Heart right ventricle (tissue), 16 donors: ENCODE data around the gene SIGLECL1. TPM values are rescaled to one million over a fixed set of nuclear protein-coding genes. Genes with fewer than 3 reads are reported as not detected.

Source experiments
- ATAC-seq, 8 donors: fragments of 200-7000 bp; cut with Tn5 transposase; one replicate each; pipeline ENCODE4 v1.9.1; 2020; ENCODE audit warnings: mild to moderate bottlenecking in 8 of 8, moderate library complexity in 8 of 8, moderate number of reproducible peaks in 1 of 8
- DNase-seq, 2 donors: peaks; one replicate each; pipeline ENCODE4 v3.0.0-alpha.2; 2020
- H3K27ac ChIP-seq, 10 donors: fragments of 200-600 bp; sonication (generic) in 2 of 10; one replicate each; pipeline versions ENCODE4 v1.5.0 to v1.8.0; 2020 to 2022; ENCODE audit warnings: mild to moderate bottlenecking in 3 of 10
- H3K27me3 ChIP-seq, 7 donors: fragments of 200-600 bp; one replicate each; pipeline ENCODE4 v1.8.0; 2021 to 2022; ENCODE audit warnings: mild to moderate bottlenecking in 2 of 7
- H3K36me3 ChIP-seq, 9 donors: fragments of 200-600 bp; sonication (generic) in 1 of 9; one replicate each; pipeline versions ENCODE4 v1.5.0 to v1.8.0; 2020 to 2022; ENCODE audit warnings: mild to moderate bottlenecking in 2 of 9
- H3K4me1 ChIP-seq, 9 donors: fragments of 200-600 bp; sonication (generic) in 1 of 9; one replicate each; pipeline versions ENCODE4 v1.5.0 to v1.8.0; 2020 to 2022; ENCODE audit warnings: mild to moderate bottlenecking in 4 of 9
- H3K4me3 ChIP-seq, 10 donors: fragments of 200-600 bp; sonication (generic) in 2 of 10; one replicate each; pipeline versions ENCODE4 v1.5.0 to v1.8.0; 2020 to 2022; ENCODE audit warnings: mild to moderate bottlenecking in 7 of 10, moderate library complexity in 2 of 10
- H3K9me3 ChIP-seq, 11 donors: fragments of 200-600 bp in 10 of 11; sonication (generic) in 2 of 11; one replicate each; pipeline versions ENCODE4 v1.5.0 to v1.8.0; 2013 to 2022; ENCODE audit warnings: mild to moderate bottlenecking in 2 of 11, control low read depth in 1 of 11, moderate library complexity in 1 of 11
- WGBS, 2 donors: extraction: QIAGEN DNeasy Blood & Tissue Kit; methylation state at CpG; one replicate each; pipeline ENCODE4 v1.1.7; 2013; ENCODE audit warnings: inconsistent platforms in 1 of 2; 5-methylcytosine and 5-hydroxymethylcytosine counted together
- intact Hi-C, 10 donors: fragments of 100-400 bp; cut with DNase I; formaldehyde crosslinking; loops; one replicate each; pipeline versions ENCODE4 v1.11.1 to v1.14.2; 2022
- polyA plus RNA-seq, 2 donors: library from polyadenylated mRNA; stranded (reverse); fragments of 200-250 nt; gene quantifications; one replicate each; pipeline ENCODE4 v1.2.3, GENCODE V29; 2013
- total RNA-seq, 10 donors: library from RNA; stranded (reverse); fragmentation: NEBNext Ultra II Directional in 3 of 10; extraction: Animal tissue kit (Norgen Biotek cat#: 25700) in 3 of 10; gene quantifications; one replicate each; pipeline versions ENCODE4 v1.2.1 to v1.2.4, GENCODE V29; 2021 to 2023
- TF ChIP-seq, protein P1 (sequence below), 9 donors: fragments of 200-600 bp; sonication (generic) in 2 of 9; IDR thresholded peaks; one replicate each; pipeline versions ENCODE4 v1.5.0 to v1.8.0; 2021 to 2022; ENCODE audit warnings: antibody characterized with exemption in 9 of 9, mild to moderate bottlenecking in 5 of 9, moderate library complexity in 1 of 9
- donor health status: Arrhythmogenic right ventricular cardiomyopathy.
- donor health status: ischemic (EF 13 %, LVEDD 7.1; RV severe dilation, severe dysfunction).
- donor health status: healthy with polysubstance abuse.
- donor health status: DM: no; HTN: yes; CAD: no.
- donor health status: DM: no; HTN: no; CAD: no.
- donor health status: ischemic (EF 25% LVEDD 6.9; RV normal size, moderate dysfunction).
- donor health status: ischemic (EF 25% LVEDD 5.7; RV mildly dilated, moderate dysfunction).
- donor health status: healthy.
- donor health status: DM: yes; HTN: yes; CAD: no.
- donor health status: Ischemic cardiomyopathy.
- donor health status: ischemic (EF 35%, LVEDD 5.7; RV mildly dilated, moderate dysfunction).
- donor health status: nonischemic (EF 11% LVEDD 7.7; RV severe dilation, severe dysfunction).
- donor health status: DM: yes; HTN: yes; CAD: no.
- donor health status: PGD.
- donor health status: ischemic (EF 29% LVEDD 5.4; RV normal size, mild dysfunction).
- donor health status: nonischemic (EF 23%, LVEDD 6.1; RV moderate dilation, normal function).

Gene SIGLECL1
- total and polyA plus RNA-seq, 12 donors = not detected

DNA sequence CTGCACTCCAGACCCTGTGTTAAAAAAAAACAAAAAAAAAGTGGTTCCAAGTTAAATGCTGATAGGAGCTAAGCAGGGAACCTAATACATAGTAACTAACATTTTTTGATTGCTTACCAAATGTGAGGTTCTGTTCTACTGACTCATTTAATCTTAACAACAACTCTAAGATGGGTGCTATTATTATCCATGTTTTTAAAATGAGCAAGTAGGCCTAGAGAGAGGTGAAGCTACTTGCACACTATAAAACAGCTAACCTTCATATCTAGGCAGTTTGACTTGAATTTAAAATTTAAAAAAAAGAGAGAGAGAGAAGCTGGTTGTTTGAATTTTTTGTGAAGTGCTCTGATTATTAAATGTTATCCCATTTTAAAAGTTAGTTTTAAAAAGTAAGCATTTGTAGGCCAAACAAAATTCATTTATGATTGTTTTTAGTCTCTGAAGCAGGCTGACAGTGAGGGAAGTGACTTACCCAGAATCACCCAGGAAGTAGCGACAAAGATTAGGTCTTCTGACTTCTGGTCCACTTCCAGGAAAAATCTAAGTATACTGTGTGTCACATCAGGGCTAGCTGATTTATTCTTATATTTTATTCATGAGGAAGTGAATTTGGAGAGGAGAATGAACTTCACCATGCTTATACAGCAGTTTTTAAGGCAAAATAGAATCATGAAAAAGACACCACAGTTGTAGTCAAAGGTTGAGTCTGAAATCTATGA is 2.4 kb downstream of the SIGLECL1 start:
- Histone ChIP-seq H3K9me3 (no peaks in the 10 kb centered on the region), H3K27me3 (peaks cover 0 to 28% (median 16%) of the 10 kb centered on the region in 7 donors), H3K4me1 (peaks cover 0 to 20% (median 0%) of the 10 kb centered on the region in 9 donors), H3K4me3 (no peak overlapping the region), H3K27ac (peak overlapping the region in 1 of 10 donors; percentile 80), H3K36me3 (no peaks in the 10 kb centered on the region)
- intact Hi-C loops = loop anchor here in 1 of 10 donors (10.0 kb wide), 1 partner anchor 98 kb away; no protein-coding TSS in a partner anchor
- TF ChIP-seq, protein P1, sequence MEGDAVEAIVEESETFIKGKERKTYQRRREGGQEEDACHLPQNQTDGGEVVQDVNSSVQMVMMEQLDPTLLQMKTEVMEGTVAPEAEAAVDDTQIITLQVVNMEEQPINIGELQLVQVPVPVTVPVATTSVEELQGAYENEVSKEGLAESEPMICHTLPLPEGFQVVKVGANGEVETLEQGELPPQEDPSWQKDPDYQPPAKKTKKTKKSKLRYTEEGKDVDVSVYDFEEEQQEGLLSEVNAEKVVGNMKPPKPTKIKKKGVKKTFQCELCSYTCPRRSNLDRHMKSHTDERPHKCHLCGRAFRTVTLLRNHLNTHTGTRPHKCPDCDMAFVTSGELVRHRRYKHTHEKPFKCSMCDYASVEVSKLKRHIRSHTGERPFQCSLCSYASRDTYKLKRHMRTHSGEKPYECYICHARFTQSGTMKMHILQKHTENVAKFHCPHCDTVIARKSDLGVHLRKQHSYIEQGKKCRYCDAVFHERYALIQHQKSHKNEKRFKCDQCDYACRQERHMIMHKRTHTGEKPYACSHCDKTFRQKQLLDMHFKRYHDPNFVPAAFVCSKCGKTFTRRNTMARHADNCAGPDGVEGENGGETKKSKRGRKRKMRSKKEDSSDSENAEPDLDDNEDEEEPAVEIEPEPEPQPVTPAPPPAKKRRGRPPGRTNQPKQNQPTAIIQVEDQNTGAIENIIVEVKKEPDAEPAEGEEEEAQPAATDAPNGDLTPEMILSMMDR (IDR thresholded peaks at IDR 0.05) = no peak
- ATAC-seq (no peak), DNase-seq (no peak)
- 71 to 76% methylated on average over 1 of the region's 1 CpG for WGBS, 2 donors

DNA sequence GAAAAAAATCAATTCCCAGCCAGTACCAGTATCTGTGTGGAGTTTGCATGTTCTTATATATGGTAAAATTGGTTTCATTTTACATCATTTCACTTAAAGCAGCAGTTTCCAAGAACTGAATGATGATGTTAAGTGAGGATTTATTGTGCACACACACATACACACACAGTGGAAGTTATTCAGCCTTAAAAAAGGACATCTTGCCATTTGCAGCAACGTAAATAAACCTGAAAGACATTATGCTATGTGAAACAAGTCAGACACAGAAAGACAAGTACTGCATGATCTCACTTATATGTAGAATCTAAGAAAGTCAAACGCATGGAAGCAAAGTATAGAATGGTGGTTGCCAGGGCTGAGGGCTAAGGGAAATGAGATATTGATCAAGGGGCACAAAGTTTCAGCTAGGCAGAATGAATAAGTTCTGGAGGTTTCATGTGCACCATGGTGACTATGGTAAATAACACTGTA is 5.3 kb downstream of the SIGLECL1 start:
- no peaks in the 10 kb centered on the region for H3K9me3 ChIP-seq
- peaks cover 0 to 49% (median 11%) of the 10 kb centered on the region in 7 donors for H3K27me3 ChIP-seq
- DNase-seq (no peak), ATAC-seq (no peak)
- H3K4me1 ChIP-seq = peaks cover 0 to 11% (median 0%) of the 10 kb centered on the region in 9 donors
- no peaks in the 10 kb centered on the region for H3K36me3 ChIP-seq
- TF ChIP-seq, protein P1 (IDR thresholded peaks at IDR 0.05) = no peak
- no peak overlapping the region for H3K27ac ChIP-seq
- 57 to 61% methylated on average over 2 of the region's 2 CpGs for WGBS, 2 donors
- intact Hi-C loops = loop anchor here in 1 of 10 donors (10.0 kb wide), 1 partner anchor 101 kb away; no protein-coding TSS in a partner anchor
- H3K4me3 ChIP-seq = no peak overlapping the region

DNA sequence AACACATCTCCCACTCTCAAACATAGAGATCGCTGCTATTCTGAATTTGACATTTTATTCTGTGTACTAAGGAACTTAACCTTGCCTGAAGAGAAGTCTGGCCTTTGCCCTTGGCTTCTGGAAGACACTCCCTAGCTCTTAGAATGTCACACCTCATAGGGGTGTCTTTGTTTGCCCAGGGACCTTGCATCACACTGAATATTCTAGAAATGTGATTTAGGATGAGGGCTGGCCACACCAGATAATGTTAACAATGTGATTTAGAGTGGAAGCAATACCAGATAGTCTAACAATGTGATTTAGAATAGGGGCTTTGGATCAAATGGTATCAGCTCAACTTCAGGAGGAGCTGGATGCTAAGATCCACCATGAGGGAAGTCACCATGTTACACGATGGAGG is 6.6 kb downstream of the SIGLECL1 start:
- H3K27ac ChIP-seq = no peak overlapping the region
- peaks cover 0 to 5% (median 0%) of the 10 kb centered on the region in 11 donors for H3K9me3 ChIP-seq
- intact Hi-C loops = loop anchor here in 1 of 10 donors (10.0 kb wide), 1 partner anchor 103 kb away; no protein-coding TSS in a partner anchor
- H3K4me1 ChIP-seq = peaks cover 0 to 11% (median 0%) of the 10 kb centered on the region in 9 donors
- H3K36me3 ChIP-seq = no peaks in the 10 kb centered on the region
- TF ChIP-seq, protein P1 (IDR thresholded peaks at IDR 0.05) = no peak
- no peak overlapping the region for H3K4me3 ChIP-seq
- 75 to 78% methylated on average over 2 of the region's 2 CpGs for WGBS, 2 donors
- DNase-seq (no peak), ATAC-seq (no peak)
- H3K27me3 ChIP-seq = peaks cover 0 to 55% (median 21%) of the 10 kb centered on the region in 7 donors

DNA sequence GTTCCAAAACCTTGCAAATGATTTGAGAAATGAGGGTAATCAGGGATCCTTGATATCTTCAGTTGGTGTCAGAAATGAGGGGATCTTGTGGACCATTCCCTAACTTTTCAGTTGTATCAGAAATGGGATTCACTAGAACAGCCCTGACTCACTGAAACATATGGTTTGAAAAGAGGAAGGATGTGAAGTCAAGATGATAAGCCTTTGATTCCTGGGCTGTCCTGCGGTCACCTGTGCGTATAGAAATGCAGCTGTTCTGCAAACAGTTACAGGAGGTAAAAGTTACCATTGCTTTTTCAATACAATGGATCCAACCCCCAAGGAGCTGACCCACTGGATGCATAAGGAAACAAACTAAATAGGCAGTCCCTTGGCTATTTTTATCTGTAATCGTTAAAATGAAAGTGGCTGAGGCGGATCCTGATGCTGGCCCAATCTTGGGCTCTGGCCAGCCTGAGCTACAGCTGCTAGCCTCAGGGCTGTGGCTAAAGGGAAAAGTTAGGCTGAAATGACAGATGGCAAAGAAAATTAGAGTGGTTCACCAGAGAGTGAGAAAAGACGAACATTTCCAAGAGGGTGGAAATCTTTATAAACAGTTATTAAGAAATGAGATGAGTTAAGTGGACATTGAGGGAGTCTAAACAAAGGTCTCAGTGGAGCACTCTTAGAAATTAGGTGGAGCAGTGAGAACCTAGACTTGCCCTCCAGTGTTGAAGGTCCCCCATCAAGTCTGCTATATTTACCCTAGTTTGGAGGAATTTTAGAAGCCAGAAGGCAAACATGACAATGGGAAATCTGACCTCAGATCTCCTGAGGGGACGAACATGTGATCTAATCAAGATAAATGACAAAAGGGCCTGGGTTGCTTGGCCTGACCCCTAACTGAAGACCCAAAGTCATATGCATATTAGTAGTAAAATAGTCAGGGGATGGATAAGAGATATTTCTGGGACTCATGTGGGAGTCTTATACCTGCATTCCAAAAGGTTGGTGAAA is 7.6 kb downstream of the SIGLECL1 start:
- TF ChIP-seq, protein P1 (IDR thresholded peaks at IDR 0.05) = no peak
- ATAC-seq (no peak), DNase-seq (no peak)
- Histone ChIP-seq H3K4me1 (peaks cover 0 to 8% (median 0%) of the 10 kb centered on the region in 9 donors), H3K4me3 (no peak overlapping the region), H3K27ac (no peak overlapping the region), H3K27me3 (peaks cover 0 to 65% (median 28%) of the 10 kb centered on the region in 7 donors), H3K9me3 (peaks cover 0 to 5% (median 0%) of the 10 kb centered on the region in 11 donors), H3K36me3 (no peaks in the 10 kb centered on the region)
- intact Hi-C loops = loop anchor here in 1 of 10 donors (10.0 kb wide), 1 partner anchor 104 kb away; no protein-coding TSS in a partner anchor
- 47 to 50% methylated on average over 6 of the region's 6 CpGs for WGBS, 2 donors
